ENCODE measurements around the gene PARVB.

PARVB gene

DNA sequence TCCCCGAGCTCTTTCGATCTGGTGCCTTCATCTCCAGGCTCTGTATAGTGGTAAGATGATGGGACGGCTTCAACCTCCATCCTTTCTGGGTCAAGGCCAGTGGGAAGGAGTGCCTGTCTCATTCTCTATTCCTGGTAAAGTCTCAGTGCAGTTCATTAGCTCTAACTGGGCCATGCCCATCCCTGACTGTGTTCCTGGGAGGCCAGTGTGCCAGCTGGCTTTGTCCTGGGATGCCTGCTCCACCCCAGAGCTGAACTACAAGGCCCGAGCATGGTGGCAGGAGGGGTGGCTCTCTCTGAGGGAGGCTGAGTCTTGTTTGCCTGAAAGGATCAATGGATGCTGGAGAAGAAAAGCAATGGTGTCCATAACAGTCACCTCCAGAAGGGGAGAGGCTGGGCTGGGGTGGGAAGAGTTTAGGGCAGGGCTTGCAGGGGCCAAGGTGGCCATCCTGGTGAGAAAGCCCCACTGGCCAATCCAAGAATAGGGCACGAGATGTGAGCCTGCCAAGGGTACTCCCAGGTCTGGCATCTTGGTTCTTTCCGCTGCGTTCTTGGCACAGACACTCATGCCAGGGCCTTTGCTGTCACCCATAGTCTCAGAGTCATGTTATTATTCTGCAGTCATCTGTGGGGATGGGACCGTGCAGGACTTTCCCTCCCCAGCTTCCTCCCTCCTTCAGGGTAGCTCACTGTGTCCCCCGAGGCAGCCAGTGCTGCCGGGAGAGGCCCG is 60.1 kb downstream of the PARVB start:
- no peaks in the 10 kb centered on the region for H3K9me3 ChIP-seq (ENCODE audit: insufficient read depth, low read length)
- H3K36me3 ChIP-seq (ENCODE audit: insufficient read depth, insufficient read length, low read length), result no peaks in the 10 kb centered on the region
- TF ChIP-seq SUZ12 (IDR thresholded peaks at IDR 0.05; ENCODE audit: extremely low read depth, insufficient read depth, insufficient read length) (no peak), ZNF274 (IDR thresholded peaks at IDR 0.05; ENCODE audit: low read depth, low read length) (no peak), YY1 (IDR thresholded peaks at IDR 0.05; ENCODE audit: insufficient read depth, insufficient read length) (no peak)
- DNase-seq (ENCODE audit: low read depth, low spot score), result no peak
- H3K4me3 ChIP-seq (ENCODE audit: insufficient read length, low read depth), result no peak overlapping the region
- no peak overlapping the region for H3K9ac ChIP-seq (ENCODE audit: insufficient read length, low read depth)
- peaks cover 2% of the 10 kb centered on the region for H3K4me1 ChIP-seq (ENCODE audit: insufficient read depth, insufficient read length)
- no peaks in the 10 kb centered on the region for H3K27me3 ChIP-seq (ENCODE audit: insufficient read depth, insufficient read length)

DNA sequence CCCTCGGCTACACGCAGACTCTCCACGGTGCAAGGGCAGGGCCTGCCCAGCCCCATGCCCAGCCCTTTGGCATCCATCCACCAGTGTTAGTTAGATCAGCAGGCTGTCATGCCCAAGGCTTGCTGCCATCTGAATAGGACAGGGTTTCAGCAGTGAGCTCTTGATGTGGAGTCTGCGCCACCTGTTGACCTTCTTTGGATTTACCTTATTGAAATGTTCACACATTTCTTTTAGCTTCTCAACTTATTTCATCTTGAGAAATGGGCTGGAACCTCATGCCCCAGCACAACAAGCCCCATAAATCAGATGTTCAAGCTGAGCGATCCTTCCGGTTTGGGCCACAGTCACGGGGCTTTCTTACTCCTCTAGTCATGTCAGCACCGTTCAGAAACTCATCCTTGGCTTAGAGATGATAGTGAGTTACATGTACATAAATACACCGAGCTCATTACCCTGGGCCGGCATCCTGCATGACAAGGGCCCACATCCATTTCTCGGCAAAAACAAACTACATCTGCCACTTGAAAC is 61.7 kb downstream of the PARVB start:
- no peak for DNase-seq (ENCODE audit: low read depth, low spot score)
- H3K36me3 ChIP-seq (ENCODE audit: insufficient read depth, insufficient read length, low read length), result no peaks in the 10 kb centered on the region
- H3K4me1 ChIP-seq (ENCODE audit: insufficient read depth, insufficient read length), result peaks cover 2% of the 10 kb centered on the region
- H3K9me3 ChIP-seq (ENCODE audit: insufficient read depth, low read length), result no peaks in the 10 kb centered on the region
- H3K9ac ChIP-seq (ENCODE audit: insufficient read length, low read depth), result no peak overlapping the region
- H3K4me3 ChIP-seq (ENCODE audit: insufficient read length, low read depth), result no peak overlapping the region
- no peaks in the 10 kb centered on the region for H3K27me3 ChIP-seq (ENCODE audit: insufficient read depth, insufficient read length)
- TF ChIP-seq SUZ12 (IDR thresholded peaks at IDR 0.05; ENCODE audit: extremely low read depth, insufficient read depth, insufficient read length), result no peak
- no peak for TF ChIP-seq YY1 (IDR thresholded peaks at IDR 0.05; ENCODE audit: insufficient read depth, insufficient read length)
- TF ChIP-seq ZNF274 (IDR thresholded peaks at IDR 0.05; ENCODE audit: low read depth, low read length), result no peak

DNA sequence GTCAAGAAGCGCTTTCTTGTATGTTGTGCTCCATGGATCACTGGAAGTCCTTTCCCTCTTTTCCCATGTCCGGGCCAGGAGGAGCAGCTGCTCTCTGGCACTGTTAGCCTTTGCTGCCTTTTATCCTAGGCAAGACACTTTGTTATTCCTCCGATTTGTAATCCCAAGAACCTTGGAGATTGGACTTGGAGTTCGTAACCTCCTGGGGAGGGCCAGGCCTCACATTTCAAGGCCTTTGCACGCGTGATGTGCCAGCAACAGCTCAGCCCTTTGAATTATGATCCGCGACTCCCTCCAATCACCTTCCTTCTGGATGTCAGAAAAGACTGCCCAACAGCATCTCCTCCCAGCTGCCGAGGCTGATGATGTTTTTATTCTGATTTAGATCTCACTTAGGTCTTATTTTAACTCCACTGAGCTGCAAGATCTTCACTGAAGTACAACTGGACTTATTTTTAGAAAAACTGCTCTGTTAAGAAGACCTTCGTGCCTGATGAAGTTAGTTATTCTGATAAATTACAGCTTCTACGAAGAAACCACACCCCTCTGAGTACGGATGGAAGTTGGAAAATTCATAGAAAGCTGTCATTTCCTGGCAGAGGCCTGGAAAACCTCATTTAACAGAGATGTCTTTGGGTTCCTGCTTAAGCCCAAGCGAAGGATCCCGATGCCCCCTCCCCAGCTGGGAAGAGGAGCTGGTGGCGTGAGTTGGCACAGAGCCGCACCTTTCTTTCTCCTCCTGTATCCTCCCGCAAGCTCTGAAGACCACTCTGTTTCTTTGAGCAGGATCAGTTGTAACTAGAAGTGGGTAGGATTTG is 62.4 kb downstream of the PARVB start:
- DNase-seq (ENCODE audit: low read depth, low spot score), result no peak
- Histone ChIP-seq H3K4me1 (ENCODE audit: insufficient read depth, insufficient read length) (peaks cover 2% of the 10 kb centered on the region), H3K4me3 (ENCODE audit: insufficient read length, low read depth) (no peak overlapping the region), H3K36me3 (ENCODE audit: insufficient read depth, insufficient read length, low read length) (no peaks in the 10 kb centered on the region), H3K27me3 (ENCODE audit: insufficient read depth, insufficient read length) (no peaks in the 10 kb centered on the region), H3K9ac (ENCODE audit: insufficient read length, low read depth) (no peak overlapping the region), H3K9me3 (ENCODE audit: insufficient read depth, low read length) (no peaks in the 10 kb centered on the region)
- TF ChIP-seq YY1 (IDR thresholded peaks at IDR 0.05; ENCODE audit: insufficient read depth, insufficient read length) (no peak), SUZ12 (IDR thresholded peaks at IDR 0.05; ENCODE audit: extremely low read depth, insufficient read depth, insufficient read length) (no peak), ZNF274 (IDR thresholded peaks at IDR 0.05; ENCODE audit: low read depth, low read length) (no peak)

DNA sequence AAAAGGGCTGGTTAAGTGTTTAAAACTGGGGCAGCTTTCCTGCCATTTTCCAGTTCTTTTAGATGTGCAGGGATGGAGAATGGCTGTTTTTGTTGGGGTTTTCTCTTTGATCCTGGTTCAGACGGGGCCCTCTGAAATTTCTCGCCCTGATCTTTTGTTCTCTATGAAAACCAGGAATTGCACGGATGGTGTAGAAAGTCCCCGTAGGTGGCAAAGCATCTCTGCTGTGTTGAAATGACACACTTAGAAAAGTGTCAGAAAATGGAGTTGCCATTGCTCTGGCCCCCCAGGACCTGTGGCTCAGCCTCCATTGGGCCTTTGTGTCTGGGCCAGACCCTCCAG is 63.0 kb downstream of the PARVB start:
- H3K27me3 ChIP-seq (ENCODE audit: insufficient read depth, insufficient read length), result no peaks in the 10 kb centered on the region
- DNase-seq (ENCODE audit: low read depth, low spot score), result no peak
- H3K4me1 ChIP-seq (ENCODE audit: insufficient read depth, insufficient read length), result peaks cover 2% of the 10 kb centered on the region
- H3K9ac ChIP-seq (ENCODE audit: insufficient read length, low read depth), result no peak overlapping the region
- no peak overlapping the region for H3K4me3 ChIP-seq (ENCODE audit: insufficient read length, low read depth)
- no peaks in the 10 kb centered on the region for H3K36me3 ChIP-seq (ENCODE audit: insufficient read depth, insufficient read length, low read length)
- no peak for TF ChIP-seq SUZ12 (IDR thresholded peaks at IDR 0.05; ENCODE audit: extremely low read depth, insufficient read depth, insufficient read length)
- no peak for TF ChIP-seq ZNF274 (IDR thresholded peaks at IDR 0.05; ENCODE audit: low read depth, low read length)
- no peak for TF ChIP-seq YY1 (IDR thresholded peaks at IDR 0.05; ENCODE audit: insufficient read depth, insufficient read length)
- no peaks in the 10 kb centered on the region for H3K9me3 ChIP-seq (ENCODE audit: insufficient read depth, low read length)

DNA sequence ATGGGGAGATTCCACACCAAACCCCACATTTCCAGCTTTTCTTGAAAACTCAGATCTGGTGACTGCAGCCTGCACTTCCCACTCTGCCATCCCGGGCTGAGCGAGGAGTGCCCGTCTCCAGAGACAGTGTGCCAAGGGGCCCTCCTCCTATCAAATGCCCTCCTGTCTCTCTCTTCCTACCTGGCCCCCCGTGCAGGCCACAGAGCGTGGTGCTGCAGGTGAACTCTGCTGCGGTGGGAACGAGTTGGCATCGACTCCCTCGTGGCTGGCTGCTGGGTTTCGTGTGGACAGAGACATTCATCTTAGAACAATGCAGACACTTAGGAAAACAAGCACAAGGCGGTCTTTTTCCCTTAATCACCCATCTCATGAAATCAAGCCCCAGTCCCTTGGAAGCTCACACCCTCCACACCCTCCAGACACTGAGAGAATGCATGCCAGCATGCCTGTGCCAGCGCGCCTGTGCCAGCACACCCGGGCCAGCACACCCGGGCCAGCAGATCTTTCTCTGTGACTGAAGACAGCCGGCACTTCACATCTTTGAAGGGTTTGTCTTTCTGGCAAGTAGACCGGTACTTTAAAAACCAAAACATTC is 65.0 kb downstream of the PARVB start:
- DNase-seq (ENCODE audit: low read depth, low spot score), result no peak
- H3K4me3 ChIP-seq (ENCODE audit: insufficient read length, low read depth), result no peak overlapping the region
- H3K36me3 ChIP-seq (ENCODE audit: insufficient read depth, insufficient read length, low read length), result peaks cover 3% of the 10 kb centered on the region
- H3K27me3 ChIP-seq (ENCODE audit: insufficient read depth, insufficient read length), result no peaks in the 10 kb centered on the region
- H3K4me1 ChIP-seq (ENCODE audit: insufficient read depth, insufficient read length), result peaks cover 2% of the 10 kb centered on the region
- H3K9ac ChIP-seq (ENCODE audit: insufficient read length, low read depth), result peak overlapping the region; percentile 32
- TF ChIP-seq ZNF274 (IDR thresholded peaks at IDR 0.05; ENCODE audit: low read depth, low read length) (no peak), YY1 (IDR thresholded peaks at IDR 0.05; ENCODE audit: insufficient read depth, insufficient read length) (no peak), SUZ12 (IDR thresholded peaks at IDR 0.05; ENCODE audit: extremely low read depth, insufficient read depth, insufficient read length) (no peak)
- H3K9me3 ChIP-seq (ENCODE audit: insufficient read depth, low read length), result no peaks in the 10 kb centered on the region

DNA sequence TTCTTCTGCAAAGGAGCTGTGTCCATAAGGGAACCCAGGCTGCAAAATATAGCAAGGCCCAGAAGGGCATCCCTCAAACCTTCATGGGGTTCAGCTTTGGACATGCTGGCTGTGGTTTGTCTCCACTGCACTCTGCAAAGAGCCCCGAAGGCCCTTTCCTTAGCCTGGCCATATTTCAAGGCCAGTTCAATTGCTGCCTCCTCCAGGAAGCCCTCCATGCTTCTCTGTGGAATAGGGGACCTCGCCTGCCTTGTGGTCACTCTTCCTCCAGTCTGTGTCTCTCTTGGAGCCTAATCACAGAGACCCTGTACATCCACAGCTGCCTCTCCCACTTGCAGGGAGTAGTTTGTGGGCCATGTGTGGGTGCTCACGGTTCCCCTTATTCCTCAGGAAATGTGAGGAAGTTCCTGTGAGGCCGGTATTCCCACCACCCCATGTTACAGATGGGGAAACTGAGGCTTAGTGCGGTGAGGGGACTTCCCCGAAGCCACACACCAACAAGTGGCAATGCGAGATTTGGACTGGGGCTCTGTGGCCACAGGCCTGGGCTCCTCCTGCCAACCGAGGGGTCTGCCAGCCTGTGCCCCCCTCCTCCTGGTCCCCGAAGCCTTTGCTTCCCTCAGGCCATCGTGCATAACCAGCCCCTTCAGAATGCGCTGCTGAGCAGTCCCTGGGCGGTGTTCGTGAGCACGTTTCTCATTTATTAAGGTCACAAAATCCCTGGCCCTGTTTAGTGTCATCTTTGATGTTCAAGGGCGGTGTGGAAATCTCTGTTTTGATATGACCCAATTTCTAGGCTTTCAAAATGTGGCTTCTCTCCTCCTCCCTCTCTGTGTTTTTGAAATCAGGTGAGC is 65.8 kb downstream of the PARVB start:
- DNase-seq (ENCODE audit: low read depth, low spot score), result no peak
- no peaks in the 10 kb centered on the region for H3K9me3 ChIP-seq (ENCODE audit: insufficient read depth, low read length)
- no peak overlapping the region for H3K4me3 ChIP-seq (ENCODE audit: insufficient read length, low read depth)
- no peaks in the 10 kb centered on the region for H3K27me3 ChIP-seq (ENCODE audit: insufficient read depth, insufficient read length)
- peaks cover 4% of the 10 kb centered on the region for H3K36me3 ChIP-seq (ENCODE audit: insufficient read depth, insufficient read length, low read length)
- H3K9ac ChIP-seq (ENCODE audit: insufficient read length, low read depth), result no peak overlapping the region
- no peak for TF ChIP-seq SUZ12 (IDR thresholded peaks at IDR 0.05; ENCODE audit: extremely low read depth, insufficient read depth, insufficient read length)
- TF ChIP-seq YY1 (IDR thresholded peaks at IDR 0.05; ENCODE audit: insufficient read depth, insufficient read length), result no peak
- TF ChIP-seq ZNF274 (IDR thresholded peaks at IDR 0.05; ENCODE audit: low read depth, low read length), result no peak
- H3K4me1 ChIP-seq (ENCODE audit: insufficient read depth, insufficient read length), result peaks cover 2% of the 10 kb centered on the region

Measured in NT2/D1 (cell line).